Esophagus mucosa (tissue), 1 donor: ENCODE measurements around the gene DDAH1. TPM values are rescaled to one million over a fixed set of nuclear protein-coding genes. Genes with fewer than 3 reads are reported as not detected.

Experiments used
- ATAC-seq: fragments of 200-7000 bp; cut with Tn5 transposase; one replicate; pipeline ENCODE4 v1.9.1; 2020
- total RNA-seq: library from RNA; stranded (reverse); gene quantifications from one replicate; pipeline ENCODE4 v1.2.4, GENCODE V29; 2023
- donor health status: DM: yes; HTN: yes; CAD: no.

Gene DDAH1
- total RNA-seq, 1 donor from 2014 or later, result 11.4 TPM

GRCh38 chr1:85467929-85468540 lies 3.1 kb upstream of the DDAH1 start:
- no peak for ATAC-seq

GRCh38 chr1:85467036-85467435 lies 2.1 kb upstream of the DDAH1 start:
- ATAC-seq, result no peak

GRCh38 chr1:85465786-85466134 lies 801 bp upstream of the DDAH1 start:
- no peak for ATAC-seq

GRCh38 chr1:85464497-85465098 lies 361 bp downstream of the DDAH1 start:
- peak; percentile 59 for ATAC-seq

- ATAC-seq, result peak; percentile 3
These were observed 1.0 kb downstream of the DDAH1 start for GRCh38 chr1:85463731-85464496.

GRCh38 chr1:85462931-85463649 lies 1.9 kb downstream of the DDAH1 start:
- no peak for ATAC-seq

- ATAC-seq, result no peak
These were observed 3.6 kb downstream of the DDAH1 start for GRCh38 chr1:85461216-85461918.

GRCh38 chr1:85460555-85461088 lies 4.3 kb downstream of the DDAH1 start:
- peak; percentile 73 for ATAC-seq

GRCh38 chr1:85459290-85459689 lies 5.7 kb downstream of the DDAH1 start:
- no peak for ATAC-seq

GRCh38 chr1:85454214-85454613 lies 10.7 kb downstream of the DDAH1 start:
- ATAC-seq, result no peak

- ATAC-seq, result no peak
These were observed 11.2 kb downstream of the DDAH1 start for GRCh38 chr1:85453640-85454194.

GRCh38 chr1:85452948-85453347 lies 12.0 kb downstream of the DDAH1 start:
- no peak for ATAC-seq

GRCh38 chr1:85451236-85451830 lies 13.6 kb downstream of the DDAH1 start:
- ATAC-seq, result no peak

GRCh38 chr1:85450832-85451231 lies 14.1 kb downstream of the DDAH1 start:
- no peak for ATAC-seq

- no peak for ATAC-seq
These were observed 15.6 kb downstream of the DDAH1 start for GRCh38 chr1:85449356-85449755.

GRCh38 chr1:85448358-85448757 lies 16.6 kb downstream of the DDAH1 start:
- ATAC-seq, result no peak

- ATAC-seq, result no peak
These were observed 17.7 kb downstream of the DDAH1 start for GRCh38 chr1:85447006-85447943.

- peak; percentile 91 for ATAC-seq
These were observed 19.1 kb downstream of the DDAH1 start for GRCh38 chr1:85445906-85446305.

GRCh38 chr1:85444381-85444780 lies 20.6 kb downstream of the DDAH1 start:
- ATAC-seq, result no peak

GRCh38 chr1:85440612-85441011 lies 24.3 kb downstream of the DDAH1 start:
- no peak for ATAC-seq
